CD4-positive, alpha-beta T cell treated with Interferon gamma for 1 hour (primary cell): Measurements from ENCODE around the gene UFSP1.
A peak's percentile ranks its signal among the peaks of the same experiment; 100 is the strongest.
"Not testable (repeated sequence)": the region's sequence is repeated elsewhere in the genome, so short reads cannot be mapped to it uniquely, and the experiment has no call there.

Experiments
- DNase-seq: peaks from one replicate; pipeline ENCODE4 v3.0.0-alpha.2; 2020

Gene UFSP1

DNA sequence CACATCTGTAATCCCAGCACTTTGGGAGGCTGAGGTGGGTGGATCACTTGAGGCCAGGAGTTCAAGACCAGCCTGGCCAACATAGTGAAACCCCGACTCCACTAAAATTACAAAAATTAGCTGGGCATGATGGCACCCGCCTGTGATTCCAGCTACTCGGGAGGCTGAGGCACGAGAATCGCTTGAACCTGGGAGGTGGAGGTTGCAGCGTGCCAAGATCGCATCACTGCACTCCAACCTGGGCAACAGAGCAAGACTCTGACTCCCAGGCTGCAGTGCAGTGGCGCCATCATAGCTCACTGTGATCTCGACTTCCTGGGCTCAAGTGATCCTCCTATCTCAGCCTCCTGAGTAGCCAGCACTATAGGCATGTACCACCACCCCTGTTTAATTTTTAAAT, 34.6 kb downstream of the UFSP1 start:
- not testable (repeated sequence) for DNase-seq

DNA sequence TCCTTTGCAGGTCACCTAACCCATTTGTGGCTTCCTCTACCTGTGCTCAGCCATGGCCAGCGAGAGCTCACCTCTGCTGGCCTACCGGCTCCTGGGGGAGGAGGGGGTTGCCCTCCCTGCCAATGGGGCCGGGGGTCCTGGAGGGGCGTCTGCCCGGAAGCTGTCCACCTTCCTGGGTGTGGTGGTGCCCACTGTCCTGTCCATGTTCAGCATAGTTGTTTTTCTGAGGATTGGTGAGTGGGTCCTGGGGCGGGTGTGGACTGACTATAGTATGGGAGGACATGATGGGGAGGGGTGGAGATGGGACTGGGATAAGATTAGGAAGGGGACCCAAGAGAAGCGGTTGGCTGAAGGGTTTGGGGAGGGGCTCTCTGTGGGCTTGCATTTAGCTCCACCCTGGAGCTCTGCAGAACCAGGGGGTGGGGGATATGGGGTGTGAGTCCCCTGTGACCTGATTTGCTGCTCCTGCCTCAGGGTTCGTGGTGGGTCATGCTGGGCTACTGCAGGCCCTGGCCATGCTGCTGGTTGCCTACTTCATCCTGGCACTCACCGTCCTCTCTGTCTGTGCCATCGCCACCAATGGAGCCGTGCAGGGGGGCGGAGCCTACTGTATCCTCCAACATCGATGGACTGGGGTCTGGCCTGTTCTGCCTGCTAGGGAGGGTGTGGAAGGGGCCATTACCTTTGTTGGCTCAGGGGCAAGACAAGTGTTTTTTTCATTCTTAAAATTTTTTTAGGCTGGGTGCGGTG, 35.2 kb downstream of the UFSP1 start:
- DNase-seq = no peak

DNA sequence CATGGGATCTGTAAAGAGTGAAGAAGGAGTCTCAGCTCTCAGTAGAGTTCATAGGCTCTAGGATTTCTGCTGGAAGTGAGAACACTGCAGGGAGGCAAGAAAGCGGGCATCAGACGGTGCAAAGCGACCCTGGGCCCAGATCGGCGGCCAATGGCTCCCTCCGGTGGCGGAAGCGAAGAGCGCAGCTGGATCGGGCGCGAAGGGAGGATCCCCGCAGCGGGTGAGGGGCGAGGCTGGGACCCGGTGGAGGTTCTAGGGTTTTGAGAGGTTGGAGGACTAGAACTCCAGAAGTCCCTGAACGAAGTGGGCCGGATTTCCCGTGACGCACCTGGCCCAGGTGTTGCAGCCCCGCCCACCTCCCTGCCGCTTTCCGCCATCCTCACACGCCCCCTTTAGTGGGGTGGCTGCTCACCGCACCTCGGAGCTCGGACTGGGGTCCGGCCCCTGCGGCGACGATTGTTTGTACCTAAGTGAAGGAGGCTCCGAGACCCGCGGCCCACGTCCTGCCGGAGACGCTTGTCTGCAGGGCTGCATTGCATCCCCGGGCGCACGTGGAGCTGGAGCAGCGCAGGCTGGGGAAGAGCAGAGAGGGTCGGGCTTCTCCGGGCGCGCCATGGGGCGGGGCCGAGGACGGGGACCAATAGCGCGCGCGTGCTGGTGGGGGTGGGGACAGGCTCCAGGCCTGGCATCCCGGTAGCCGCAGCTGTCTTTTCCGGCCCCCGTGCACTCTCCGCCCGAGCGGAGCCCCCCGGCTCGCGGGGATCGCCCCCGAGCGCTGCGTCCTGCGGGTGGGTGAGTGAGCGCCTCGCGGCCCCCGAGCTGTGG, 37.3 kb downstream of the UFSP1 start, which contains the start of gene SLC12A9:
TSS of gene SLC12A9 (plus strand) at position 666 of the 825 bp plus-strand sequence. CDS start 1,485 bp downstream, outside the sequence.
- DNase-seq = peak; percentile 79

DNA sequence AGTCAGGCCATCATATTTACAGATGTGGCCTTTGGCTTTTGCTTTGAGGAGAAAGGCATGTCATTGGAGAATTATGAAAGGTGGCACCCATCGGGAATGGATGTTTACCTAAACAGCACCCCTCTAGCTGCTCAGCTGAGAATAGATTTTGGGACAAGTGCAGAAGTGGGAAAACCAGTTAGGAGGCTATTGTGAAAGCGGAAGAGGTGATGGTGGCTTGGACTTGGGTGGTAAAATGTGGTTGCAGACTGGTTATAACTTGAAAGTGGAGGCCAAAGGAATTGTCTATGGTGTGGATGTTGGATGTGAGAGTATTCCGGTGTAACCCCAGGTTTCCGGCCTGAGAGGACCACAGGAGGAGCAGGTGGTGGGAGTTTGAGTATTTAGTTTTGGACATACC, 42.2 kb downstream of the UFSP1 start:
- DNase-seq = no peak

DNA sequence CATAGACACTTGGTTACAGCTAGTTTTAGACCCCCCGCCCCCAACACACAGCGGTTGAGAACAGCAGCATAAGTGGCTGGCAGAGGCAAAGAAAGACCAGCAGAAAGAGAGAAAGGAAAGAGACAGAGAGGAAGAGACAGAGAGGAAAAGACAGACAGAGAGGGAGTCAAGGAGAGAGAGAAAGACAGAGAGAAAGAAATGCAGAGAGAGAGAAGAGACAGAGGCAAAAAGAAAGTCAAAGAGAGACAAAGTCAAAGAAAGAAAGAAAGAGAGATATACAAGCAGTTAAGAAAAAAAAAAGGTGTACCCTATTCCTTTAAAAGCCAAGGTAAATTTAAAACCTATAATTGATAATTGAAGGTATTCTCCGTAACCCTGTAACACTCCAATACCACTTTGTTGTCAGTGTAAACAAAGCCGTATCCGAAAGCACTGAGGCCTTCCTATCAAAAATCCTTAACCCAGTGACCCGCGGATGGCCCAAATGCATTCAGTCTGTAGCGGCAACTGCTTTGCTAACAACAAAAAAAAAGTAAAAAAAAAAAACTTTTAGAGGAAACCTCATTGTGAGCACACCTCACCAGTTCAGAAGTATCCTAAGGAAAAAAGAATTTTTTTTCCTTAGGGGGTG, 48.9 kb downstream of the UFSP1 start:
- DNase-seq = no peak

DNA sequence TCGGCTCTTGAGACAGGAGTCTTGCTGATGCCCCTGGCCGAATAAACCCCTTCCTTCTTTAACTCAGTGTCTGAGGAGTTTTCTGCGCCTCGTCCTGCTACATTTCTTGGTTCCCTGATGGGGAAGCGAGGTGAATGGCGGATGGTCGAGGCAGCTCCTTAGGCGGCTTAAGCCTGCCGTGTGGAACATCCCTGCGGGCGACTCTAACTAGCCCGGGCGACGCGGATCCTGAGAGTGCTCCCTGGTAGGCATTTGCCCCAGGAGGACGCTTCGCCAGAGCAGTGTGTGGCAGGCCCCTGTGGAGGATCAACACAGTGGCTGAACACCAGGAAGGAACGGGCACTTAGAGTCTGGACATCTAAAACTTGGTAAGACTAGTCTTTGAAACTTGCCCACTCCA, 50.2 kb downstream of the UFSP1 start:
- no peak for DNase-seq
